ENCODE results near the gene EMP1.
"Not testable (repeated sequence)": the region's sequence is repeated elsewhere in the genome, so short reads cannot be mapped to it uniquely, and the experiment has no call there.

EMP1 gene

GRCh38 chr12:13257356-13257875 is 60.9 kb downstream of the EMP1 start:
- DNase-seq (ENCODE audit: low read depth) = no peak

- DNase-seq (ENCODE audit: low read depth) = no peak
These were observed 61.7 kb downstream of the EMP1 start for GRCh38 chr12:13258197-13258596.

- no peak for DNase-seq (ENCODE audit: low read depth)
These were observed 62.2 kb downstream of the EMP1 start for GRCh38 chr12:13258717-13259119.

DNA sequence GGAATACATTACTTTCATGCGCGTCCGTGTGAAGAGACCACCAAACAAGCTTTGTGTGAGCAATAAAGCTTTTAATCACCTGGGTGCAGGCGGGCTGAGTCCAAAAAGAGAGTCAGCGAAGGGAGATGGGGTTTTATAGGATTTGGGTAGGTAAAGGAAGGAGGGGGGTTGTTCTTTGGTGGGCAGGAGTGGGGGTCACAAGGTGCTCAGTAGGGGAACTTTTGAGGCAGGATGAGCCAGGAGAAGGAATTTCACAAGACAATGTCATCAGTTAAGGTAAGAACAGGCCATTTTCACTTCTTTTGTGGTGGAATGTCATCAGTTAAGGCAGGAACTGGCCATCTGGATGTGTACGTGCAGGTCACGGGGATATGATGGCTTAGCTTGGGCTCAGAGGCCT is 63.1 kb downstream of the EMP1 start:
- DNase-seq (ENCODE audit: low read depth) = not testable (repeated sequence)

GRCh38 chr12:13267826-13268225 is 71.3 kb downstream of the EMP1 start:
- not testable (repeated sequence) for DNase-seq (ENCODE audit: low read depth)

- no peak for DNase-seq (ENCODE audit: low read depth)
These were observed 72.1 kb downstream of the EMP1 start for GRCh38 chr12:13268581-13268980.
